Bronchial epithelial cell (primary cell): Measurements from ENCODE around the gene FMN1. TPM values are rescaled to one million over a fixed set of nuclear protein-coding genes. Genes with fewer than 3 reads are reported as not detected.
A peak's percentile ranks its signal among the peaks of the same experiment; 100 is the strongest.

ENCODE experiments used
- DNase-seq: peaks from one replicate; pipeline ENCODE4 v3.0.0-alpha.2; 2010; ENCODE audit warnings: low read depth
- FAIRE-seq: peaks from 2 replicates; lab custom pipeline; 2011; peaks lifted over from hg19 to GRCh38; lab: Jason Lieb, UNC
- H3K27me3 ChIP-seq: 2 replicates; pipeline ENCODE4 v1.5.1; 2011; ENCODE audit warnings: low read length; ENCODE audit not compliant: control insufficient read depth, insufficient read depth
- H3K36me3 ChIP-seq: 2 replicates; pipeline ENCODE4 v1.5.1; 2011; ENCODE audit warnings: low read length; ENCODE audit not compliant: control insufficient read depth, insufficient read depth
- H3K4me3 ChIP-seq: 2 replicates; pipeline ENCODE4 v1.5.1; 2011; ENCODE audit warnings: mild to moderate bottlenecking, low read depth, low read length, control low read depth
- total RNA-seq: library from RNA; depleted of rRNA; stranded (reverse); fragments of >200 nt; gene quantifications from 2 replicates; pipeline ENCODE4 v1.2.1, GENCODE V29; 2014
- TF ChIP-seq, protein P1 (sequence below): IDR thresholded peaks from 2 replicates; pipeline ENCODE4 v1.5.1; 2011; ENCODE audit warnings: mild to moderate bottlenecking, moderate library complexity, low read length, control low read depth, inconsistent platforms; ENCODE audit not compliant: insufficient read depth, severe bottlenecking

The FMN1 gene
- total RNA-seq, 1 donor from 2014 or later, result 1.6 TPM

DNA sequence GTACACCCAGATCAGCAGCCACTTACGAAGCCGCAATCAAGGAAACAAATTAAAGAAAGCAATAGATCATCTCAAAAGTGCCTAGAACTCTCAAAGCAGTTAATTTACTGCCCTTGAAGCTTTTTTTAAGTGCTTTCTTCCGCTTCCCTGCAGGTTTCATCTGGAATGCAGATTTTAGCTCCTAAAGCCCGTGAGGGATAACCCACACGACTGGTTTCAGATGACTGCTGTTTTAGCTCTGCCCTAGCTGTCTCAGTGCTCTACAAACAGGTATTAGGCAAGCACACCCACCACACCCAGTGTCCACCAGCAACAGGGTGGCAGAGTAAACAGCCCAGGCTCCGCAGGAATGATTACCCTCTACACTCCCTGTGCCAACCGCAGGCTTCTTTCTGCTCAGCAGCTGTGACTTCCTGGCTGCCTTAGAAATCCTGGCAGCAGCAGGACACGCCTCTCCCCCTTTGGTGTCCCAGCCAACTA is 126.0 kb downstream of the FMN1 start:
- no peaks in the 10 kb centered on the region for H3K27me3 ChIP-seq
- H3K4me3 ChIP-seq, result no peak overlapping the region
- peak; percentile 77 for DNase-seq
- H3K36me3 ChIP-seq, result no peaks in the 10 kb centered on the region
- TF ChIP-seq, protein P1, sequence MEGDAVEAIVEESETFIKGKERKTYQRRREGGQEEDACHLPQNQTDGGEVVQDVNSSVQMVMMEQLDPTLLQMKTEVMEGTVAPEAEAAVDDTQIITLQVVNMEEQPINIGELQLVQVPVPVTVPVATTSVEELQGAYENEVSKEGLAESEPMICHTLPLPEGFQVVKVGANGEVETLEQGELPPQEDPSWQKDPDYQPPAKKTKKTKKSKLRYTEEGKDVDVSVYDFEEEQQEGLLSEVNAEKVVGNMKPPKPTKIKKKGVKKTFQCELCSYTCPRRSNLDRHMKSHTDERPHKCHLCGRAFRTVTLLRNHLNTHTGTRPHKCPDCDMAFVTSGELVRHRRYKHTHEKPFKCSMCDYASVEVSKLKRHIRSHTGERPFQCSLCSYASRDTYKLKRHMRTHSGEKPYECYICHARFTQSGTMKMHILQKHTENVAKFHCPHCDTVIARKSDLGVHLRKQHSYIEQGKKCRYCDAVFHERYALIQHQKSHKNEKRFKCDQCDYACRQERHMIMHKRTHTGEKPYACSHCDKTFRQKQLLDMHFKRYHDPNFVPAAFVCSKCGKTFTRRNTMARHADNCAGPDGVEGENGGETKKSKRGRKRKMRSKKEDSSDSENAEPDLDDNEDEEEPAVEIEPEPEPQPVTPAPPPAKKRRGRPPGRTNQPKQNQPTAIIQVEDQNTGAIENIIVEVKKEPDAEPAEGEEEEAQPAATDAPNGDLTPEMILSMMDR, result no peak
- peak; percentile 99 for FAIRE-seq

DNA sequence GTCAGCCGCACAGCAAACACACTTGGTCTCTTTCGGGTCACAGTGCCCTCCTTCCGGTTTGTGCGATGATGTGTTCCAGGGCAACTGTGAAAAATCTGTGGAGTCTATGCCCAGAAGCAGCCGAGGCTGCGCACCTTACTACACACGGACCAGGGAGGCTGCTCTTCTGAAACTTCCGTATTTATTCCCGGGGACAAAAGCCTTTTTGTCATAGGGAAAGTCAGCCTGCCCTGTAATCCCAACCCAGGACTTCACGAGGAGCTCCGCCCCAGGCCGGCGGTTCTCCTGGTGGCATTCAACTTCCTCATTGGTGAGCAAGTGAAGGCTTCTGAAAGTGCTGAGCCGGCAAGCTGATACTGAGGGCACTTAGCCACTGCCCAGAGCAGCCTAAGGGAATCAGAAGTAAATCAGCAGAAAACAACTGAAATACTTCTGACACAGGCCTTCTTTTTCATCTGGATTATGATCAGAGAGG is 126.5 kb downstream of the FMN1 start:
- peak; percentile 44 for DNase-seq
- peak overlapping the region; percentile 17 for H3K4me3 ChIP-seq
- FAIRE-seq, result no peak
- TF ChIP-seq, protein P1, result no peak
- H3K36me3 ChIP-seq, result no peaks in the 10 kb centered on the region
- no peaks in the 10 kb centered on the region for H3K27me3 ChIP-seq

- H3K27me3 ChIP-seq, result no peaks in the 10 kb centered on the region
- DNase-seq (peak; percentile 37), FAIRE-seq (peak; percentile 93)
- TF ChIP-seq, protein P1, result no peak
- no peaks in the 10 kb centered on the region for H3K36me3 ChIP-seq
- H3K4me3 ChIP-seq, result peak overlapping the region; percentile 17
Observed at GRCh38 chr15:33067456-33067855, 127.1 kb downstream of the FMN1 start.

DNA sequence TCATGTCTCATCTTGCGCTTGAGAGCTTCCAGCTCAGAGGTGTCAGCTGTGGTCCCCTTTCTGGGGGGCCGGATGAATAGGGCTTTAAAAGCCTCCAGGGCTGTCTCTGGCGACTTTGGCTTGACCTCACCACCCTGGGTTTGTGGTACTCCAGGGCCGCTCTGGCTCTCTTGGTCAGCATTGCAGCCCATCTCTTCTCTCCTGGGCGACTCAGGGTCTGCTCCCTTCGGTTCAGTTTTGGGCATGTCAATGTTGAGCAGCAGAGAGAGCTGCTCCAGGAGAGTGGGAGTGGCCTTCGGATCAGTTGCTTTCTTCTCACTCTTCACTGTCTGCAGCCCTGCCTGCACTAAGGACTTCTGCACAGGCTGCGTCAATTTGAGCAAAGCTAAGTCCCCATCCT is 127.9 kb downstream of the FMN1 start:
- DNase-seq (no peak), FAIRE-seq (no peak)
- TF ChIP-seq, protein P1, result no peak
- no peaks in the 10 kb centered on the region for H3K36me3 ChIP-seq
- H3K27me3 ChIP-seq, result no peaks in the 10 kb centered on the region
- no peak overlapping the region for H3K4me3 ChIP-seq

GRCh38 chr15:33064878-33065277 is 129.6 kb downstream of the FMN1 start:
- DNase-seq (peak; percentile 42), FAIRE-seq (no peak)
- no peaks in the 10 kb centered on the region for H3K27me3 ChIP-seq
- H3K36me3 ChIP-seq, result no peaks in the 10 kb centered on the region
- TF ChIP-seq, protein P1, result no peak
- H3K4me3 ChIP-seq, result no peak overlapping the region

GRCh38 chr15:33059184-33059583 is 135.3 kb downstream of the FMN1 start:
- Histone ChIP-seq H3K4me3 (no peak overlapping the region), H3K36me3 (no peaks in the 10 kb centered on the region), H3K27me3 (no peaks in the 10 kb centered on the region)
- FAIRE-seq, result no peak
- DNase-seq, result no peak
- TF ChIP-seq, protein P1, result no peak
